Adrenal gland (tissue), 5 donors: ENCODE results near the gene SCAPER.

ENCODE experiments used
- POLR2A ChIP-seq, 2 donors: fragments of 450-650 bp; IDR thresholded peaks; one replicate each; pipeline ENCODE4 v1.6.1; 2017; ENCODE audit warnings: antibody characterized with exemption in 2 of 2, mild to moderate bottlenecking in 2 of 2, moderate library complexity in 1 of 2
- TF ChIP-seq, protein P1 (sequence below), 6 experiments: fragments of 450-650 bp in 4 of 6; fragments of 200-600 bp in 2 of 6; sonication (generic) in 1 of 6; IDR thresholded peaks; 1 replicate in 5 of 6; 2 replicates in 1 of 6; pipeline versions ENCODE4 v1.5.1 to v1.8.0; 2016 to 2021; ENCODE audit warnings: antibody characterized with exemption in 6 of 6, mild to moderate bottlenecking in 2 of 6, moderate library complexity in 1 of 6
- donor health status: DM: no; HTN: no; CAD: no.

DNA sequence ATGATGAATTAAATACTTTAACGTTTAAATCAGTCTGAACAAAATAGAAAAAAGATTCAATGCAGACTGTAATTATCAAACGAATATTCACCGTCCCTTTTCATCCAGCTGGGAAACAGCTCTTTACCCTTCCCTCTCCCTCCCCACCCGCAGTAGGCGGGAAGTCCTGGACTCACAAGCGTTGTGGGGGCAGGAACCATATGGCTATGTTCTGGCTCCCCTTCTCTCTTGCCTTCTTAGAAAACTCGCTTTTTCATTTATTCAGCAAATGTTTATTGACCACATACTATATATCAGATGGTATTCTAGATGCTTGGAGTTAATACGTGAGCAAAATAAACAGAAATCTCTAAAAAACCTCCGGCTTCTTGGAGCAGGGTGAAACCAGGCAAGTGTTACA lies 715 bp upstream of the SCAPER start:
- TF ChIP-seq, protein P1, sequence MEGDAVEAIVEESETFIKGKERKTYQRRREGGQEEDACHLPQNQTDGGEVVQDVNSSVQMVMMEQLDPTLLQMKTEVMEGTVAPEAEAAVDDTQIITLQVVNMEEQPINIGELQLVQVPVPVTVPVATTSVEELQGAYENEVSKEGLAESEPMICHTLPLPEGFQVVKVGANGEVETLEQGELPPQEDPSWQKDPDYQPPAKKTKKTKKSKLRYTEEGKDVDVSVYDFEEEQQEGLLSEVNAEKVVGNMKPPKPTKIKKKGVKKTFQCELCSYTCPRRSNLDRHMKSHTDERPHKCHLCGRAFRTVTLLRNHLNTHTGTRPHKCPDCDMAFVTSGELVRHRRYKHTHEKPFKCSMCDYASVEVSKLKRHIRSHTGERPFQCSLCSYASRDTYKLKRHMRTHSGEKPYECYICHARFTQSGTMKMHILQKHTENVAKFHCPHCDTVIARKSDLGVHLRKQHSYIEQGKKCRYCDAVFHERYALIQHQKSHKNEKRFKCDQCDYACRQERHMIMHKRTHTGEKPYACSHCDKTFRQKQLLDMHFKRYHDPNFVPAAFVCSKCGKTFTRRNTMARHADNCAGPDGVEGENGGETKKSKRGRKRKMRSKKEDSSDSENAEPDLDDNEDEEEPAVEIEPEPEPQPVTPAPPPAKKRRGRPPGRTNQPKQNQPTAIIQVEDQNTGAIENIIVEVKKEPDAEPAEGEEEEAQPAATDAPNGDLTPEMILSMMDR (IDR thresholded peaks at IDR 0.05): no peak
- no peak for TF ChIP-seq POLR2A (IDR thresholded peaks at IDR 0.05)
